ENCODE results near the gene PPP5C. TPM values are rescaled to one million over a fixed set of nuclear protein-coding genes. Genes with fewer than 3 reads are reported as not detected.
"Not testable (repeated sequence)": the region's sequence is repeated elsewhere in the genome, so short reads cannot be mapped to it uniquely, and the experiment has no call there.

PPP5C gene
- total RNA-seq, 1 experiment from 2014 or later: 102 TPM

- Histone ChIP-seq H3K4me2 (ENCODE audit: low read length) (no peak overlapping the region), H3K4me1 (ENCODE audit: control insufficient read depth in 1 of 2, insufficient read depth in 2 of 2, low read length in 2 of 2) (peaks cover 4 to 11% of the 10 kb centered on the region in 2 experiments; a peak in 1 of 4 replicates), H3K27ac (ENCODE audit: low read depth, low read length) (no peak overlapping the region), H3K9me2 (ENCODE audit: insufficient read depth) (no peaks in the 10 kb centered on the region), H3K9me3 (ENCODE audit: control insufficient read depth in 1 of 2, insufficient read depth in 1 of 2, low read depth in 1 of 2, low read length in 2 of 2) (no peaks in the 10 kb centered on the region; a peak in 1 of 4 replicates), H3K79me2 (ENCODE audit: insufficient read depth, low read length) (no peaks in the 10 kb centered on the region), H4K20me1 (ENCODE audit: insufficient read depth) (no peaks in the 10 kb centered on the region), H3K27me3 (ENCODE audit: insufficient read depth, low read length) (no peaks in the 10 kb centered on the region), H2AFZ (ENCODE audit: low read depth, low read length, poor library complexity, severe bottlenecking) (no peak overlapping the region), H3K9ac (ENCODE audit: low read length) (no peak overlapping the region), H3K4me3 (replicated peaks in 1 of 2; ENCODE audit: low read depth in 1 of 2, low read length in 2 of 2) (no peak overlapping the region), H3K36me3 (ENCODE audit: control insufficient read depth in 1 of 2, insufficient read depth in 2 of 2, low read length in 2 of 2) (peaks cover 17 to 19% of the 10 kb centered on the region in 2 experiments)
- no peak for ATAC-seq
- RAD21 ChIA-PET (ENCODE audit: low non-redundant PET in 1 of 2, low total read pairs in 2 of 2, uncharacterized antibody in 2 of 2, unreplicated experiment in 2 of 2): interaction anchor here in 1 of 2 experiments (0.6 to 1.2 kb wide), 3 partner anchors 23 to 401 kb away, joined by 5 to 6 read pairs (median 5); no protein-coding TSS in a partner anchor
- BruUV-seq (replicated peaks): TSS peak; percentile 37
- POLR2A ChIA-PET: no interaction called here
- DNase-seq (ENCODE audit: low read depth, low spot score): no peak
- intact Hi-C loops (cut with micrococcal nuclease): loop anchor here (2.0 kb wide), 1 partner anchor 114 kb away; no protein-coding TSS in a partner anchor
- CTCF ChIA-PET: interaction anchor here (1.0 to 2.8 kb wide), 4 partner anchors 90 to 122 kb away, joined by 3 to 16 read pairs (median 8); no protein-coding TSS in a partner anchor
- TF ChIP-seq TCF7L2 (IDR thresholded peaks at IDR 0.05; ENCODE audit: borderline replicate concordance, extremely low read depth, insufficient read depth, insufficient read length): no peak
- TF ChIP-seq ZNF274 (IDR thresholded peaks at IDR 0.05; ENCODE audit: low read depth, low read length): no peak
- TF ChIP-seq, protein P1, sequence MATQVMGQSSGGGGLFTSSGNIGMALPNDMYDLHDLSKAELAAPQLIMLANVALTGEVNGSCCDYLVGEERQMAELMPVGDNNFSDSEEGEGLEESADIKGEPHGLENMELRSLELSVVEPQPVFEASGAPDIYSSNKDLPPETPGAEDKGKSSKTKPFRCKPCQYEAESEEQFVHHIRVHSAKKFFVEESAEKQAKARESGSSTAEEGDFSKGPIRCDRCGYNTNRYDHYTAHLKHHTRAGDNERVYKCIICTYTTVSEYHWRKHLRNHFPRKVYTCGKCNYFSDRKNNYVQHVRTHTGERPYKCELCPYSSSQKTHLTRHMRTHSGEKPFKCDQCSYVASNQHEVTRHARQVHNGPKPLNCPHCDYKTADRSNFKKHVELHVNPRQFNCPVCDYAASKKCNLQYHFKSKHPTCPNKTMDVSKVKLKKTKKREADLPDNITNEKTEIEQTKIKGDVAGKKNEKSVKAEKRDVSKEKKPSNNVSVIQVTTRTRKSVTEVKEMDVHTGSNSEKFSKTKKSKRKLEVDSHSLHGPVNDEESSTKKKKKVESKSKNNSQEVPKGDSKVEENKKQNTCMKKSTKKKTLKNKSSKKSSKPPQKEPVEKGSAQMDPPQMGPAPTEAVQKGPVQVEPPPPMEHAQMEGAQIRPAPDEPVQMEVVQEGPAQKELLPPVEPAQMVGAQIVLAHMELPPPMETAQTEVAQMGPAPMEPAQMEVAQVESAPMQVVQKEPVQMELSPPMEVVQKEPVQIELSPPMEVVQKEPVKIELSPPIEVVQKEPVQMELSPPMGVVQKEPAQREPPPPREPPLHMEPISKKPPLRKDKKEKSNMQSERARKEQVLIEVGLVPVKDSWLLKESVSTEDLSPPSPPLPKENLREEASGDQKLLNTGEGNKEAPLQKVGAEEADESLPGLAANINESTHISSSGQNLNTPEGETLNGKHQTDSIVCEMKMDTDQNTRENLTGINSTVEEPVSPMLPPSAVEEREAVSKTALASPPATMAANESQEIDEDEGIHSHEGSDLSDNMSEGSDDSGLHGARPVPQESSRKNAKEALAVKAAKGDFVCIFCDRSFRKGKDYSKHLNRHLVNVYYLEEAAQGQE (IDR thresholded peaks at IDR 0.05; ENCODE audit: low read depth): no peak
- TF ChIP-seq CTCF (IDR thresholded peaks at IDR 0.05 in 2 of 3, conservative IDR thresholded peaks at IDR 0.05 in 1 of 3; ENCODE audit: borderline replicate concordance in 1 of 3, insufficient read depth in 1 of 3, low read depth in 2 of 3, low read length in 2 of 3): no peak
- TF ChIP-seq FOSL1 (IDR thresholded peaks at IDR 0.05; ENCODE audit: low read depth): no peak
- no peak for TF ChIP-seq YY1 (IDR thresholded peaks at IDR 0.05; ENCODE audit: extremely low read depth, insufficient replicate concordance, low read depth, low read length)
- TF ChIP-seq RAD21 (IDR thresholded peaks at IDR 0.05; ENCODE audit: low read depth): no peak
- TF ChIP-seq POLR2AphosphoS5 (IDR thresholded peaks at IDR 0.05; ENCODE audit: low read depth, low read length): no peak
- TF ChIP-seq, protein P2, sequence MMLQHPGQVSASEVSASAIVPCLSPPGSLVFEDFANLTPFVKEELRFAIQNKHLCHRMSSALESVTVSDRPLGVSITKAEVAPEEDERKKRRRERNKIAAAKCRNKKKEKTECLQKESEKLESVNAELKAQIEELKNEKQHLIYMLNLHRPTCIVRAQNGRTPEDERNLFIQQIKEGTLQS (IDR thresholded peaks at IDR 0.05): no peak
Measured at GRCh38 chr19:46394402-46394797, 47.5 kb downstream of the PPP5C start.

DNA sequence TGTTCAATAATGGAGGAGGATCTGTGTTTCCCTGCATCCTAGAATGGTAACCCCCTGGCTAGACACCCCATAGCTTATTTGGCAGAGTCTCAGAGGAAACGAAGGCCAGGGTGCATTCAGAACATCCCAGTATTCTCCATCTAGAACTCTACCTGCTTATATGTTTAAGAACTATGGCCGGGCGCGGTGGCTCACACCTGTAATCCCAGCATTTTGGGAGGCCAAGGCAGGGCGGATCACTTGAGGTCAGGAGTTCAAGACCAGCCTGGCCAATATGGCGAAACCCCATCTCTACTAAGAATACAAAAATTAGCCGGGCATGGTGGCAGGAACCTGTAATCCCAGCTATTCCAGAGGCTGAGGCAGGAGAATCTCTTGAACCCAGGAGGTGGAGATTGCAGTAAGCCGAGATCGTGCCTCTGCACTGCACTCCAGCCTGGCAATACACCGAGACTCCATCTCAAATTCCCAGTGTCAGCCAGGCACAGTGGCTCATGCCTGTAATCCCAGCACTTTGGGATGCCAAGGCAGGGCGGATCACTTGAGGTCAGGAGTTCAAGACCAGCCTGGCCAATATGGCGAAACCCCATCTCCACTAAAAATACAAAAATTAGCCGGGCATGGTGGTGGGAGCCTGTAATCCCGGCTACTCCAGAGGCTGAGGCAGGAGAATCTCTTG is 51.1 kb downstream of the PPP5C start:
- H3K4me1 ChIP-seq (ENCODE audit: control insufficient read depth in 1 of 2, insufficient read depth in 2 of 2, low read length in 2 of 2): peaks cover 4 to 11% of the 10 kb centered on the region in 2 experiments; a peak in 1 of 4 replicates
- H3K9me3 ChIP-seq (ENCODE audit: control insufficient read depth in 1 of 2, insufficient read depth in 1 of 2, low read depth in 1 of 2, low read length in 2 of 2); intact Hi-C loops (cut with micrococcal nuclease); ATAC-seq; H3K27me3 ChIP-seq (ENCODE audit: insufficient read depth, low read length); H3K9me2 ChIP-seq (ENCODE audit: insufficient read depth); BruUV-seq (replicated peaks); H4K20me1 ChIP-seq (ENCODE audit: insufficient read depth); H2AFZ ChIP-seq (ENCODE audit: low read depth, low read length, poor library complexity, severe bottlenecking); H3K36me3 ChIP-seq (ENCODE audit: control insufficient read depth in 1 of 2, insufficient read depth in 2 of 2, low read length in 2 of 2); RAD21 ChIA-PET (ENCODE audit: low non-redundant PET in 1 of 2, low total read pairs in 2 of 2, uncharacterized antibody in 2 of 2, unreplicated experiment in 2 of 2); H3K4me3 ChIP-seq (replicated peaks in 1 of 2; ENCODE audit: low read depth in 1 of 2, low read length in 2 of 2); POLR2A ChIA-PET; H3K4me2 ChIP-seq (ENCODE audit: low read length); H3K9ac ChIP-seq (ENCODE audit: low read length); H3K79me2 ChIP-seq (ENCODE audit: insufficient read depth, low read length); H3K27ac ChIP-seq (ENCODE audit: low read depth, low read length); DNase-seq (ENCODE audit: low read depth, low spot score): not testable (repeated sequence)
- CTCF ChIA-PET: interaction anchor here (0.7 to 3.0 kb wide), 3 partner anchors 87 to 115 kb away, joined by 3 to 18 read pairs (median 3); no protein-coding TSS in a partner anchor

Measured in HCT116 (cell line).